ENCODE results near the gene KCTD5. TPM values are rescaled to one million over a fixed set of nuclear protein-coding genes. Genes with fewer than 3 reads are reported as not detected.

The KCTD5 gene
- total and polyA plus RNA-seq, 2 experiments from 2014 or later, result 31.5 to 32.2 TPM

- Histone ChIP-seq H3K4me2 (no peak overlapping the region), H2AFZ (no peak overlapping the region), H3K27ac (no peak overlapping the region), H3K27me3 (no peaks in the 10 kb centered on the region), H3K9me3 (ENCODE audit: low read depth) (no peaks in the 10 kb centered on the region), H3K9me2 (replicated peaks; ENCODE audit: insufficient read depth) (no peaks in the 10 kb centered on the region), H3K4me3 (no peak overlapping the region), H3K79me2 (no peaks in the 10 kb centered on the region), H3K4me1 (ENCODE audit: insufficient read depth) (no peaks in the 10 kb centered on the region), H4K20me1 (ENCODE audit: insufficient read depth, poor library complexity, severe bottlenecking) (no peaks in the 10 kb centered on the region), H3K36me3 (replicated peaks; ENCODE audit: insufficient read depth, low read depth) (no peaks in the 10 kb centered on the region)
- DNase-seq (ENCODE audit: low spot score), result no peak
- 95% methylated on average over 31 of the region's 33 CpGs for WGBS (ENCODE audit: low lambda C conversion rate, missing lambda C conversion rate)
- TF ChIP-seq EZH2 (IDR thresholded peaks at IDR 0.05; ENCODE audit: borderline replicate concordance) (no peak), EZH2phosphoT487 (IDR thresholded peaks at IDR 0.05; ENCODE audit: low read depth, severe bottlenecking, unreplicated experiment) (no peak), CTCF (IDR thresholded peaks at IDR 0.05; ENCODE audit: poor library complexity) (no peak)
These were observed 22.1 kb downstream of the KCTD5 start for GRCh38 chr16:2704166-2704982.

GRCh38 chr16:2704983-2705275 lies 22.6 kb downstream of the KCTD5 start:
- TF ChIP-seq EZH2 (IDR thresholded peaks at IDR 0.05; ENCODE audit: borderline replicate concordance) (no peak), EZH2phosphoT487 (IDR thresholded peaks at IDR 0.05; ENCODE audit: low read depth, severe bottlenecking, unreplicated experiment) (no peak), CTCF (IDR thresholded peaks at IDR 0.05; ENCODE audit: poor library complexity) (no peak)
- Histone ChIP-seq H3K36me3 (replicated peaks; ENCODE audit: insufficient read depth, low read depth) (no peaks in the 10 kb centered on the region), H3K4me1 (ENCODE audit: insufficient read depth) (no peaks in the 10 kb centered on the region), H2AFZ (no peak overlapping the region), H4K20me1 (ENCODE audit: insufficient read depth, poor library complexity, severe bottlenecking) (no peaks in the 10 kb centered on the region), H3K9me3 (ENCODE audit: low read depth) (no peaks in the 10 kb centered on the region), H3K4me2 (no peak overlapping the region), H3K27ac (no peak overlapping the region), H3K27me3 (no peaks in the 10 kb centered on the region), H3K4me3 (no peak overlapping the region), H3K79me2 (no peaks in the 10 kb centered on the region), H3K9me2 (replicated peaks; ENCODE audit: insufficient read depth) (no peaks in the 10 kb centered on the region)
- WGBS (ENCODE audit: low lambda C conversion rate, missing lambda C conversion rate), result 95% methylated on average over 10 of the region's 14 CpGs
- DNase-seq (ENCODE audit: low spot score), result no peak

GRCh38 chr16:2705351-2705750 lies 23.0 kb downstream of the KCTD5 start:
- Histone ChIP-seq H3K4me3 (no peak overlapping the region), H3K79me2 (no peaks in the 10 kb centered on the region), H4K20me1 (ENCODE audit: insufficient read depth, poor library complexity, severe bottlenecking) (no peaks in the 10 kb centered on the region), H3K27ac (no peak overlapping the region), H3K27me3 (no peaks in the 10 kb centered on the region), H3K4me2 (no peak overlapping the region), H3K36me3 (replicated peaks; ENCODE audit: insufficient read depth, low read depth) (no peaks in the 10 kb centered on the region), H3K9me3 (ENCODE audit: low read depth) (no peaks in the 10 kb centered on the region), H3K4me1 (ENCODE audit: insufficient read depth) (no peaks in the 10 kb centered on the region), H3K9me2 (replicated peaks; ENCODE audit: insufficient read depth) (no peaks in the 10 kb centered on the region), H2AFZ (no peak overlapping the region)
- 96% methylated on average over 10 of the region's 10 CpGs for WGBS (ENCODE audit: low lambda C conversion rate, missing lambda C conversion rate)
- TF ChIP-seq CTCF (IDR thresholded peaks at IDR 0.05; ENCODE audit: poor library complexity) (no peak), EZH2phosphoT487 (IDR thresholded peaks at IDR 0.05; ENCODE audit: low read depth, severe bottlenecking, unreplicated experiment) (no peak), EZH2 (IDR thresholded peaks at IDR 0.05; ENCODE audit: borderline replicate concordance) (no peak)
- no peak for DNase-seq (ENCODE audit: low spot score)

Data from hepatocyte (in vitro differentiated cells).